NCI-H345 (cell line): ENCODE results near the gene F2RL1.
"Not testable (repeated sequence)": the region's sequence is repeated elsewhere in the genome, so short reads cannot be mapped to it uniquely, and the experiment has no call there.

Experiments
- DNase-seq: peaks from one replicate; lab custom pipeline; 2025; lab: John Stamatoyannopoulos, UW

The F2RL1 gene

DNA sequence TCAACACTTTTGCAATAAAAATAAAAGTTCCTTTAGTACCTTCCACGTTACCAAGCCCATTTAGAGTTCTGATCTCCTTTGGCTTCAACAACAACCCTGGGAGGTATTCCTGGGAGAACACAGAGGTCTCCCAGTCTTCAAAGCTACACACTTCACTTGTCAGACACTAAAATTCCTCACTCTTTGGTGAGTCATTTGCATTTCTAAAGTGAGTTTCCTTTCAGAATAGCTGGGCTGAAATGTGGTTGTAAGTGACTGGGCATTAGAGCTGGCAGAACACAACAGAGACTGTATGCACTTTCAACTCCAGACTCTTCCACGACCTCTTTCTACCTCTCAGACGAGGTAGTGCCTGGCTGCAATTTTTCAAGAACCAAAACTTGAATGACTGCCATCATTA is 11.5 kb upstream of the F2RL1 start:
- DNase-seq = no peak

DNA sequence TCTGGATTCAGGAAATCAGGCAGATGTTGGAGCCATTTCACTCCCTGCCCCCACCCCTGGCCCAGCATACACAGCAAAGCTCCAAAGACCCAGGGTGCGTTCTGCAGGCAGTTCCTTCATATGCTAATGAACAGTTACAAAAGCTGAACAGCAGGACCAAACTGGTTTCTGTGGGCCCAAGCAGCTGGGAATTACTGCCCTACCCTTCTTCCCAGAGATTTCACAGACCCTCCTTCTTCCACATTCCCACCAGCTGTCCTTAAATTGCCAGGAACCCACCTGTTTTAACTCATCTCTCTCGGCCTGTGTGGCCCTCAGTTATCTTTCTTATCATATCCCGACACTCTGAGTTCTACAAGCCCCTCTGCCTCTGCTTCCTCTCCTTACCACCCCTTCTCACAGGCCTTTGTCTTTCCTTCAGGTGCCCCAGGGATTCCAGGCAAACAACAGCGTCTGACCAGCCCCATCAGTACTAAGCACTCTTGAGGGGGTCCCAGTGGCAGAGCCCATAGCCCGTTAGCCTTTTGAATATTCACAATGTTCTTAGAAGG is 10.6 kb upstream of the F2RL1 start:
- DNase-seq = peak; percentile 9

DNA sequence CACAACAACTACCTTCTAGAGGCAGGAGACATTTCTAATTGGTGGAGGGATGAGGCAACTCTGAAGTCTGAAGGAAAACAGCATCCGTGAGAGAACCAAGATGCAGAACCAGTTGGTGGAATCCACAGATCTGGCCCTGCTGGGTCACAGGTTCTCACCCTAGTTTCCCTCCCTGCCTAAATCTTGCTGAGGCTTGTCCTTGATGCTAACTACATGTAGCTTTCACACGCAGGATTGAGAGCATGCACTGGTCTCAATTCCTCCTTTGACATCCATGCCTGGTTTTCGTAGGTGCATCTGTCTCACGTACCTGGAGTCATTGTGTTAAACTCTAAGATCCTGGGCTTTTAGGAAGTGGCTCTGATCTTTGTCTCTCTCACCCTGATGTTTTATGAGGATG is 9.7 kb upstream of the F2RL1 start:
- DNase-seq = no peak

DNA sequence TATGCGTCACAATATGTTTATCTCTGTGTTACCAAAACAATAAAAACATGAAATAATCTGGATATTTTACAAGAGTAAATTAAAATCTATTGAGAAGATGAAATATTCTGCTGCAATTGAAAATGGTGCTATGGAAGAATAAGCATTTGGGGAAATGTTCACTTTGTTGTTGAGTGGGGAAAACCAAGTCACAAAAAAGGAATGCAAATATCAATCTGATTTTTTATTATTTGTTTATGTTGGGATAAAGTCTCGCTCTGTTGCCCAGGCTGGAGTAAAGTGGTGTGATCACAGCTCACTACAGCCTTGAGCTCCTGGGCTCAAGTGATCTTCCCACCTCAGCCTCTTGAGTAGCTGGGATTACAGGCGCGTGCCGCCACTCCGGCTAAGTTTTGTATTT is 8.6 kb upstream of the F2RL1 start:
- no peak for DNase-seq

DNA sequence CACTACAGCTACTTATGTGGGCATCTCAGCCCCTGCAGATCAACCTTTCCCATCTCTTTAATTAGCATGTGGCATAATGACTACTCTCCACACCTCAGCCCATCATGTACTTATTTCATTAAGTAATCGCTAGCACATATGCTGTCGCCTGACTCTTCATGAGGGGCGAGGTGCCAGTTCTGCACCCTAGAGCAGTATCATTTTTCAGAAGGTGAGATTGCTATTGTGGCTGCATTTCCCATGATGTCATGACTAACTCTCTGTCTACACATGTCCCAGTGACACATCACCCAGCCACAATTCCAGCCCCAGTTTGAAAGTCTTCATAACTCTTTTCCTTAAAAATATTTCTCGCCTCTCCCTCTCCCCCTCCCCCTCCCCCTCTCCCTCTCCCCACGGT is 7.6 kb upstream of the F2RL1 start:
- DNase-seq = no peak

DNA sequence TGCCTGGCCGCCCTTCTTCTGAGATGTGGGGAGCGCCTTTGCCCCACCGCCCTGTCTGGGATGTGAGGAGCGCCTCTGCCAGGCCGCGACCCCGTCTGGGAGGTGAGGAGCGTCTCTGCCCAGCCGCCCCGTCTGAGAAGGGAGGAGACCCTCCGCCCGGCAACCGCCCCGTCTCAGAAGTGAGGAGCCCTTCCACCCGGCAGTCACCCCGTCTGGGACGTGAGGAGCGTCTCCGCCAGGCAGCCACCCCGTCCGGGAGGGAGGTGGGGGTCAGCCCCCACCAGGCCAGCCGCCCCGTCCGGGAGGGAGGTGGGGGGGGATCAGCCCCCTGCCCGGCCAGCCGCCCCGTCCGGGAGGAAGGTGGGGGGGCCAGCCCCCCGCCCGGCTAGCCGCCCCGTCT is 6.6 kb upstream of the F2RL1 start:
- DNase-seq = not testable (repeated sequence)

DNA sequence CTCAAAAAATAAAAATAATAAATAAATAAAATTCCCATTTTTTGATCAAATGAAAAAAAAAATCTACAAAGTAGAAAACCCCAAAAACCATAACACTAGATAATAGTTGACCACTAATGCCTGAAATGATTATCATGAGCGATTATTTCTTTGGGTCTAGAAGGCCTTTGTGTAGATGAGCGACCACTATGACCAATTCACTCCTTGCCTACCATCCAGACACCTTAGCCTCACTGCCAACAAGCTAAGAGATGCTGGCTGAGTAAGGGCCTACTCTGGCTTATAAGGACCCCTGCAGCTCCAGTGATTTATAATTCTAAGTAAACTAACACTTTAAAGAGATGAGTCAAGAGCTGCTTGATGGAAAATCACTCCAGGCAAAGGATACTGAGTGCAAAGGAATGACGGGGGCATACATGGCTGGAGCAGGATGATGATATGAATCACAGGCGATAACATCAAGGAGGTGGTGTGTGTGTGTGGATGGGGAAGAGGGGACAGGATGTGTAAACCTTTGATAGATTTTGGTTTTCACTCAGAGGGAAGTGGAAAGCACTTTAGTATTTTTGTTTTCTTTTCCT is 4.8 kb upstream of the F2RL1 start:
- no peak for DNase-seq

DNA sequence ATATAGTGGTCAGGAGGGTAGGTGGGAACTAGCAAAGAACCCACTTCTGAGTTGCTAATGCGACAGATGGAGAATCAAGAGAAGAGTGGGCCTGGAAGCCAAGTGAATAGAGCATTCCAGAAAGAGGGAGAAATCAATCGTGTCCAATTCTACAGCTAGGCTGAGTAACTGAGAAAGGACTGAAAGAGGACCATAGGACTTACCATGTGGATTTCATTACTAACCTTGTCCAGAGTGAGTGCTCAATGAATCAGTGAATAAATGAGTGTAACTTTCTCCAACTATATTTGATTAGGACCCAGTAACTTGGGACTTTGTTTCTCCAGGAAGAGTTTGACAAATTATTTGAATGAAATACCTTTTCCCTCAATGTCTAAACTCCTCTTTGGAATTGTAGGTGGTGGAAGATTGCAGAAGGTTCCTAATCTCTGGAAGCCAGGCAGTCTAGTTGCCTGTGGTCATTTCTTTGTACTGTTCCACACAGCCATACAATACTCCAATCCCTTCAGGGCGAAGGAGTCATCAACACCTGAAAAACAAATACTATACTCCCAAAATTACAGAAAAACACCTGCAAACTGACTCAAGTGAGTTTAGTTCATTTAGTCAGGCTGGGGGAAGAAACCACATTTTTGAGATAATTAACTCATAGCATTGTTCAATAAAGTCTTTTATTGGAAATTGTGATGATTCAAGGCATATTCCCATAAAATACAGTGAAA is 2.6 kb upstream of the F2RL1 start:
- DNase-seq = no peak

DNA sequence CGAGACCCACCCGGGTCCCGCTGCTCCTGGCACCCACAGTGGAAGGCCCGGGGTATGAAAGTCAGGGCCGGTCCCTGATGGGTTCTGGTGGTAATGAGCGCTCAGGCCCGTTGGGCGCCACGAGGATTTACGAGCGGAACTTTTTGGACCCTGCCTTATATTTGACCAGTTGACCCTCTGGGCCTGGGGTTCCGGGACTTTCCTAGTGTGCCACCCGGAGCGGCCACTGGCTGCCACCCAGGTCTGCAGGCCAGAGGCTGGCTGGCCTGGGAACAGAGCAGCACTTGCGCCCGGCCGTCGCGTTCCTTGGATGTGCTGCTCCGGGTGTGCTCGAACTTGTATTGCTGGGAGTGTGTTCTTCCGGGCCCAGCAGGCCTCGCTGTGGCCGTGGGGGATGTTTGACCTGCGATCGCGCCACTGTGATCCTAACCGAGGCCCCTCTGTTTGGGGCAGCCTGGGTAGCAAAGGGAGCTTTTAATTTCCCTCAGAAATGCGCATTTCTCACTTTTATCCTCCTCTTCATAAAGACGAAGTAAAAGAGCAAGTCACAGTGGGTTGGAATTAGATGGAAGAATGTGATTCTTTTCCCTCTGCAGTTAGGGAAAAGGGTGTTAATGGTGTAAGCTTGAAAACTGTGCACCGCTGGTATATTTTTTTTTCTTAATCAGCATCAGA is 1.2 kb downstream of the F2RL1 start:
- no peak for DNase-seq

DNA sequence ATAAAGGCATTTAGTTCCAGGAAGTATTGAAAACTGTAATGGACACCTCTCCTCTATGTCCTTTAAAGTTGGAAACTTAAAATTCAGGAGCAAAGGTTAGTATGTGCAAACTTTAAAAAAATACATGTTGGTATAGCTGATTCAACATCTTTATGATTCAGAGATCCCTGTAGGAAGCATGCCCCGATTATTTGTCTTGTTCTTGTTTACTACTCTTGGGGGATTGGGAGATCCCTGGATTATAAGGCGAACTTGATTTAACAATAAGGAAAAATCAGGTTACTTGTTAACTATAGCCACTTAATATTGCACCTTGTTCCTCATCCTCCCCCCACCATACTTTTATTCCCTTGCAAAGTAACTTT is 1.7 kb downstream of the F2RL1 start:
- DNase-seq = no peak

DNA sequence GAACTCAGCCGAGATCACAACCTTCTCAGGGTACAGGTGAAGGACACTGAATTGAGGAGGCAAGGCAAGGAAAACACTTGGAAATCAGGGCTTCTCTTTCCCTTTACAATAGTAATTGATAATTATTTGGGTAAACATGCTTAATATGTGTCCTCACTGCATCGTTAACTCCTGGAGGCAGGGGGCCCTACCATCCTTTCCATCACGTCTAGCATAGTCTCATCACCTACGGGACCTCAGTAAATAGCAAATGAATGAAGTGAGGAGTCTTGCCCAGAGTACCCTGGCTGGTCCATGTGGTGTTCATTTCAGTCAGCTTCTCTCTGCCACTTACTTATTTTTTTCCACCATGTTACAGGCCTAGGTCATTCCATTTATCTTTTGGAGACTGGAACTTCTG is 2.3 kb downstream of the F2RL1 start:
- no peak for DNase-seq

DNA sequence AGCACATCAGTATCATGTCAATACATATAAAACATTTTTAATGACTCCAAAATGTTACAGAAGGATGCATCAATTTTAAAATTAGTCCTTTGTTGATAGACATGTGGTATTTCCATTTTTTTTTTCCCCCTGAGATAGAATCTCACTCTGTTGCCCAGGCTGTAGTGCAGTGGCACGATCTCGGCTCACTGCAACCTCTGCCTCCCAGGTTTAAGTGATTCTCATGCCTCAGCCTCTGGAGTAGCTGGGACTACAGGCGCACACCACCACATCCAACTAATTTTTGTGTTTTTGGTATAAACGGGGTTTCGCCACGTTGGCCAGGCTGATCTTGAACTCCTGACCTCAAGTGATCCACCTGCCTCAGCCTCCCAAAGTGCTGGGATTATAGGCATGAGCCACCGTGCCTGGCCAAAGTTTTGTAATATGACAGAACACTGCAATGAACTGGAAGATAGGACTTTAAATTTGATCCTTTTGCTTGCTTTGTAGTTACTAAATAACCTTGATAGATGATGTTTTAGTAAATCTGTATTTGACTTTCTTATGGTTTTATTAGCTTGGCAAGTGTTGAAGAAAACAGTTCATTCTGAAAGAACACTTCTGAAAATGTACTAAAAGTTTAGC is 3.4 kb downstream of the F2RL1 start:
- not testable (repeated sequence) for DNase-seq

DNA sequence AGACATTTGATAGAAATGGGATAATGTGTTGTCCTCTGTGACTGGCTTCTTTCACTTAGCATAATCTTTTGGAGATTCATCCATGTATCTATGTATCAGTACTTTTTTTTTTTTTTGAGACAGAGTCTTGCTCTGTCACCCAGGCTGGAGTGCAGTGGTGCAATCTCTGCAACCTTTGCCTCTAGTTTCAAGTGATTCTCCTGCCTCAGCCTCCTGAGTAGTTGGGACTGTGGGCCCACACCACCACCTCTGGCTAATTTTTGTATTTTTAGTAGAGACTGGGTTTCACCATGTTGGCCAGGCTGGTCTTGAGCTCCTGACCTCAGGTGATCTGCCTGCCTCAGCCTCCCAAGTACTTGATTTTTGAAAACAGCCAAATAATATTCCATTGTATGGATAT is 7.6 kb downstream of the F2RL1 start:
- DNase-seq = not testable (repeated sequence)

DNA sequence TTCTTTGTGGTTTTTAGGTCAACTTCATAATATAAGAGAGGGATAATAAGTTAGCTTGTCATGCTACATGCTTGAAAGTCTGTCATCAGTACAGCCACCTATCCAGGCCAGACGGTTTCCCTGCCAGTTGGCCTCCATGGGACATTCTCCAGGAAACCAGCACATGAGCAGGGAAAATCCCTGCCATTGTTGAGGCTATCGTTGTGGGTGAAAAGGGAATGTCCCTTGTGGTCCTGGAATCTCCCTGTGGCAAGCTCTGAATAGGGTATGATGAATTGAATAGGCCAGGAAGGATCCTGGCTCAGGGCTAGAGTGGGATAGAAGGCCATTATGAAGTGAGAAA is 12.3 kb downstream of the F2RL1 start:
- no peak for DNase-seq

DNA sequence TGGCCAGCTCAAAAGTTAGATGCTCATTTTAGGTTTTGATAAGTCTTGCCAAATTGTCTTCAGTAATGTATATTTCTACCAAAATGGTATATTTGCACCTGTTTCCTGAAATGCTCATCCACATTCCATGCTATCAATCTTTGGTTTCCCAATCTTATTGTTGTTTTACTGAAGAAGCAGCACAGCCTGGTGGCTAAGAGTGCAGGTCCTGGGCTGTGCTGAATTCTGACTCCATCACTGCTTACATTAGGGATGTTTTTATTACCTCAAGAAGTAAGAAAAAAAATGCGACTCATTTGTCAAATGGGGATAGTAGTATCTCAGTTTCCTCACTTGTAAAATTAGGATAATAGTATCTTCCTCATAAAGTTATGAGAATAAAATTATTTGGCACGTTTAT is 17.4 kb downstream of the F2RL1 start:
- DNase-seq = no peak

DNA sequence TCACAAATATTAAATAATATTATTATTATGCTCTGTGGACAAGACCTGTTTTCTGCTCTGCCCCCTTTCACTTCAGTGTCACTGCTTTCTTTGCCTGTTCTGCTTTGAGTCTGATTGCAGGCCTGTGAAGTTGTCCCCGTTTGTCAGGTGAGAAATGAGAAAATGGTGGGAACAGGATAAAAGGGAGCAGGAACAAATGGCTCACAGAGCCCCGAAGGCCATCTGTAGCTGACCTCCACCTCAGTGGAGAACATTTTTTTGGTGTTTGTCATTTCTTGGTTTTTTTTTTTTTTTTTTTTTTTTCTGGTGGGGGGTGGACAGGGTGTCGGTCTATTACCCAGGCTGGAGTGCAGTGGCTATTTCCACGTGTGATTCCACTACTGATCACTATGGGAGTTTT is 17.8 kb downstream of the F2RL1 start:
- DNase-seq = no peak

DNA sequence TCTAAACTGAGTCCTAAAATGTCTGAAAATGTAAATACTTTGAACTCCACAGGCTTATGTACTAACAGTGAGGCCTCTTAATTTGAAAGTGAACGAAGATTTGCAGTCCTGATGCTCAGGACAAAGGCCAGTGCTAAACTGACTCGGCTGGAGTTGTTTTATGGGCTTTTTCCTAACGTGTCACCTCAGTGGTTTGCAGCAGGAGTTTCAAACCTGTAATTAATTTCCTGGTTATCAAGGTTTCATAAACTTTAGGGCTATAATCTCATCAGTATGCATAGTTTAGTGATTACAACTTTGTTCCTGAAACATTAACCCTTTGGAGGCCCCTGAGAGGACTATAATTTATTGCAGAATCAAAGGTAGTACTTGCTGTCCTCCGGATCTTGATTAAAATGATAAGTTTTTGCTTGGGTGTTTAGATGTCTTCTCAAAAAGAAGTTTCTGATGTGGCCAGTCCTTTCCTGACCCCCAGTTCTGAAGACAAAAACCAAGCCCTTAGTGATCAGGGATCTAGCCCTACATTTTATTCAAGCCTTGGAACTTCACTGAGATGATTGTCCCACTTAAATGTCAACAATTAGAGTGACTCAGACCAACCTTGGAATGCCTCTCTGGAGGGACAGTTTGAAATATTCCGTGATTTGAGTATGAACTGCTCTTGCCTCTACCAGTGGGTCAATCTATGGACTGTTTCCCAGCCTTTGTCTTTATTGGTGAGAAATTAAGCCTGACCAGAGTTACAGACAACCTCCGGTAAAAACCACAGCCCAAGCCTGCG is 19.8 kb downstream of the F2RL1 start:
- no peak for DNase-seq

DNA sequence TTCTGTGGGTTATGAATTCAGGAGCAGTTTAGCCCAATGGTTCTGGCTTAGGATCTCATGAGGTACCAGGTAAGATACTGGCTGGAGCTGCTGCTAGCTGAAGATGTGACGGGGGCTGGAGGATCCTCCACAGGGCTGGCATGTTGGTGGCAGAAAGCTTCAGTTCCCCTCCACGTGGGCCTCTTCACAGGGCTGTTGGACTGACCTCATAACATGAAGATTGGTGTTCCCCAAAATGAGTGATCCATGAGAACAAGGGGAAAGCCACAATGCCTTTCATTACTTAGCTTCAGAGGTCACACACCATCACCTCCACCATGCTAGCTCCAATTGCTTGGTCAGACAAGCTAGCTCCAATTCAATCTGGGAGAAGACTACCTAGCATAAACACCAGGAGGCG is 22.5 kb downstream of the F2RL1 start:
- no peak for DNase-seq

DNA sequence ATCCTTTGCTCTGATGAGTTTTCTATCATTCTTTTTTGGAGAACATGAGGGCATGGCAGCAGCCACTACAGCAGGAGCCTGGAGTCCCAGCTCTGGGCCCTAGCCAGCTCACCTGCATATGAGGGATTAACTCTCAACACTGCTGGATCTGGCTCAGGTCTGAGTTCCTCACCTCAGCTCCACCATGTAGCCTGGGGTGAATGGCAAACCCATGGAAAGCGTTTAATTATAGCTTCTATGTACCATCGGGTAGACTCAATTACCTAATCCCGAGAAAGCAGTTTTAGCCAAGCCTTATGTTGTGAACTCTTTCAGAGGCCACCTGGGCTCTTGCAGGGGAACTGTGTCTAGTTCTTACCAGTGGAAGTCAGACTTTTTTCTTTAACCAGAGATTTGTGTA is 27.1 kb downstream of the F2RL1 start:
- DNase-seq = no peak

DNA sequence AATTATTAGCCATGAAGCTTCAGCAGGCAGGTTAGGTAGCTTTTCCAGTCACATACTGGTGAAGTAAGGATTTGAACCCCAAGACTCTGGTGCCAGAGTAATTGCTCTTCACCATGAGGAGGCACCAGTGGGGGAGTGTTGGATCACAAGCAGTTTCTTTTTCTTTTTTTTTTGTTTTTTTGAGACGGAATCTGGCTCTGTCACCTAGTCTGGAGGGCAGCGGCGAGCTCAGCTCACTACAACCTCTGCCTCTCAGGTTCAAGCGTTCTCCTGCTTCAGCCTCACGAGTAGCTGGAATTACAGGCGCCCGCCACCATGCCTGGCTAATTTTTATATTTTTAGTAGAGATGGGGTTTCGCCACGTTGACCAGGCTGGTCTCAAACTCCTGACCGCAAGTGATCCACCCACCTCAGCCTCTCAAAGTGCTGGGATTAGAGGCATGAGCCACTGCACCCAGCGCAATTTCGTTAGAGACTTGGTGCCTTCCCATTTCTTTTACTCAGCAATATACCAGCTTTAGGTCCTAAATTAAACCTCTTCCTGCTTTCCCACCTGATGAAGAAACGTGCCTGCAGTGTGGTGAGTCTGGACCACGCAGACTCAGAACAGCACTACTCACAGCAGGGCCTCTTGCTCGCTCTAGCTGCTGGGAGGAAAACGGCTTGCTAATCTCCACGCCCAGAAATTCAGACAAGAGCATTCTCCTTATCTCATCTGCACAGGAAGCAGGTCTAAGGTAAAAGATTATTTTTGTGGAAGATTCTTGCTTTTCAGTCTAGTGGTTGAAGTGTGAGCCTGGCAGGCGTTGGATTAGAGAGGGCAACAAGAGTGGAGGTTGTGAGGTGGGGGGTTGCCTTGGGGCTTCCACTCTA is 30.8 kb downstream of the F2RL1 start, which contains the start of gene S100Z:
S100Z (plus strand) TSS at position 596 of the 873 bp plus-strand sequence. CDS start 25,346 bp downstream, outside the sequence.
- no peak for DNase-seq

DNA sequence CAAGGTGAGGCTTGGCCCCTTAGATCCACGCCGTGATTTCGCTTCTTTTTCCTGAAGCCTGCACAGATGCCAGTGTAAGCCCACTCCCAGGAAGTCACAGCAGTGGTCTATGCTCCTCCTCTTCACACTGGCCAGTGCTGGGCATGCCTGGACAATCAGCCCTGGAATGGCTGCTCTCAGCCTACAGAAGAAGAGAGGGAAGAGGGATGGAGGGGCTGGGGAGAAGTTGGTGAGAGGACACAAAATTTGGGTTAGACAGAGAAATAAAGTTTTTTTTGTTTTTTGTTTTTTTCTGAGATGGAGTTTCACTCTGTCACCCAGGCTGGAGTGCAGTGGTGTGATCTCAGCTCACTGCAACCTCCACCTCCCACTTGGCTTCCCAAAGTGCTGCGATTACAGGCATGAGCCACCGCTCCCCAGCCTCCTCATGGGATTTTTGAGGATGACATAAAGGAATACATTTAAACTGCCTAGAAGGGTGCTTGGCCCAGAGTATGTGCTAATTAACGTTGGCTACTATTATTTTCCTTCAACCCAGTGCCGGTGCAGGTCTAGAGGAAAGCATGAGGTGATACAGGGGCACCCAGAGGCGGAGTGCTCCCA is 31.8 kb downstream of the F2RL1 start:
- no peak for DNase-seq
